IPS-20b (cell line): ENCODE results near the gene UQCRC1.
A peak's percentile ranks its signal among the peaks of the same experiment; 100 is the strongest.

ENCODE experiments used
- H3K27ac ChIP-seq: one replicate; pipeline ENCODE4 v1.5.1; 2013; ENCODE audit warnings: low read length
- H3K27me3 ChIP-seq: 2 replicates; pipeline ENCODE4 v1.6.1; 2013; ENCODE audit warnings: mild to moderate bottlenecking, low read length, inconsistent platforms; ENCODE audit not compliant: insufficient read depth
- H3K36me3 ChIP-seq: 2 replicates; pipeline ENCODE4 v1.6.1; 2013; ENCODE audit warnings: low read depth, mild to moderate bottlenecking, inconsistent platforms, low read length, moderate library complexity; ENCODE audit not compliant: insufficient read depth
- H3K4me1 ChIP-seq: 2 replicates; pipeline ENCODE4 v1.6.1; 2013; ENCODE audit warnings: mild to moderate bottlenecking, control low read depth, inconsistent platforms, low read length, moderate library complexity; ENCODE audit not compliant: insufficient read depth
- H3K4me3 ChIP-seq: 2 replicates; pipeline ENCODE4 v1.5.1; 2013; ENCODE audit warnings: mild to moderate bottlenecking, low read length, inconsistent platforms
- H3K9ac ChIP-seq: 2 replicates; pipeline ENCODE4 v1.6.1; 2013; ENCODE audit warnings: low read depth, mild to moderate bottlenecking, inconsistent platforms, low read length, moderate library complexity
- H3K9me3 ChIP-seq: 2 replicates; pipeline ENCODE4 v1.6.1; 2013; ENCODE audit warnings: mild to moderate bottlenecking, low read depth, low read length, inconsistent platforms; ENCODE audit not compliant: insufficient read depth

Gene UQCRC1

GRCh38 chr3:48609088-48610005 is at the start of gene UQCRC1:
UQCRC1 (minus strand) TSS chr3:48609646; CDS start chr3:48609620, 26 bp downstream.
- peak within 1 kb of the TSS; percentile 99 for H3K4me3 ChIP-seq
- no peaks in the 10 kb centered on the region for H3K27me3 ChIP-seq
- peak within 1 kb of the TSS; percentile 37 for H3K27ac ChIP-seq
- H3K9me3 ChIP-seq: no peaks in the 10 kb centered on the region
- peaks cover 39% of the 10 kb centered on the region for H3K36me3 ChIP-seq
- peak within 1 kb of the TSS; percentile 94 for H3K9ac ChIP-seq
- H3K4me1 ChIP-seq: no peaks in the 10 kb centered on the region

DNA sequence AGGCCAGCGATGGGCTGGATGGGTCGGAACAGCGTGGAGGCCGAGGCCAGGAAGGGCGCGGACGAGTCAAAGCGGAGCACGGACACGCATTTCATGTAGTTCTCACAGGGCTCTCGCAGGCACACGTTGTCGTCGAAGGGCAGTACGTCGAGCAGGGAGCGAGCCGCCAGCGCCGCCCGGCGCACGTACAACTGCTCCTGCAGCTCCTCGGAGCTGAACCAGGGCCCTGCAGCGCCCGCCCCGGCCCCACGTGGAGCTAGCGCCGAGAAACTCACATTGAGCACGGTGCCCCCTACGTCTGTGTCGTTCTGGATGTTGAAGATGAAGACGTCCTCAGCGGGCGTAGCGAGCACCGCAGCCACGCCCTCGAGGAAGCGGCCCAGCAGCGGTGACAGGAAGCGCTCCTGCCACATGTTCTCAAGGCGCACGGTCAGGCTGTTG is 47.4 kb upstream of the UQCRC1 start:
- H3K4me3 ChIP-seq: peak overlapping the region; percentile 63; the same call in 1 of the 2 replicates

DNA sequence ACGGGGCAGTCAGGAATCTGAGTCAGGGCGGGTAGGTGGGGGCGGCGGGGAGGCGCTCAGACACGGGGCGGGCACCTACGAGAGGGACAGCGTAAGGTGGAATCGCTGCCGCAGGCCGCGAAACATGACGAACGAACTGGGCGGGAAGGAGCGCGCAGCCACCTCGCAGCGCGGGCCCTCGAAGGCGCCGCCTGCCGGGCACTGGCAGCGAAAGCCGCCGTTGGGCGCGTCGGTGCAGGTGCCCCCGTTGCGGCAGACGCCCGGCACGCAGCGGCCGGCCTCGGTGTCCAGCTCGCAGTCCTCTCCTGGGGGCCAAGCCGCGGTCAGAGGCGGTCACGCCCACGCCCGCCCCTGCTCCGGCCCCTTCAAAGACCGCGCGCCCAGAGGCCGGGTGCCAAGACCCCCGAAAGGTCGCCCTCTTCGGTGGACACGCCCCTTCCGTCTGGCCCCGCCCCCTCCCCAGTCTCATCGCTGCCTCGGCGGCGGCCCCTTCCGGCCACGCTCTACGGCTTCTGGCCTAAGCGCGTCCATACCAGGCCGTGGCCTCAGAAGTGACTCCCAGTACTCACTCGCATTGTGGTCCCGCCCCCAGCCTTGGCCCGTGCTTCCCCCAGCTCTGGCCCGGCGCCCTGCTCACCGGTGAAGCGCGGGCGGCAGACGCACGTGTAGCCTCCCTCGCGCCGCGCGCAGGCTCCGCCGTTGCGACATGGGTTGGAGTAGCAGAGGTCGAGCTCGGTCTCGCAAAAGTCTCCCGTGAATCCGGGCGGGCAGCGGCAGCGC is 46.8 kb upstream of the UQCRC1 start:
- peaks cover 9% of the 10 kb centered on the region for H3K27me3 ChIP-seq
- H3K9ac ChIP-seq: peak overlapping the region; percentile 12; the same call in 1 of the 2 replicates
- H3K4me3 ChIP-seq: peak overlapping the region; percentile 63; the same call in 1 of the 2 replicates
- no peaks in the 10 kb centered on the region for H3K9me3 ChIP-seq
- peaks cover 3% of the 10 kb centered on the region; the same call in 1 of the 2 replicates for H3K4me1 ChIP-seq
- no peak overlapping the region for H3K27ac ChIP-seq
- peaks cover 37% of the 10 kb centered on the region for H3K36me3 ChIP-seq

More for the DNA sequence above, 47.4 kb upstream of the UQCRC1 start:
- Histone ChIP-seq H3K9ac (peak overlapping the region; percentile 12; the same call in 1 of the 2 replicates), H3K27me3 (peaks cover 9% of the 10 kb centered on the region), H3K9me3 (no peaks in the 10 kb centered on the region), H3K27ac (no peak overlapping the region), H3K4me1 (peaks cover 3% of the 10 kb centered on the region; the same call in 1 of the 2 replicates), H3K36me3 (peaks cover 37% of the 10 kb centered on the region)

DNA sequence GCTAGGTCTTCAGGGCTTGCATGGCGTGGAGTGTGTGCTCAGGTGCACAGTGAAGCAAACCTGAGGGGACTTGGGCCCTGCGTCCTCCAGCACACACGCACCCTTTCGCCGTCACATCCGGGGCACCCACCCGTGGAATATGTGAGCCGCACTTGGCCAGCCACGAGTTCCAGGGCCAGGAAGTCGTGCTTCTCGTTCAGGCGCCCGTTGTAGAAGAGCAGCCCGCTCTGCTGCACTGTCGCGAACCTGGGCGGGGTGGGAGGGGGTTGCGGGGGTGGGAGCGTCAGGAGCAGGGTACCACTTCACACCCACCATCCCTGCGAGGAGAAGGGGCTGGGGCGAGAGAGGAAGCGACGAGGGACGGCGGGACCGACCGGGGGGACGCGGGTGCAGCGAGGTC is 46.2 kb upstream of the UQCRC1 start:
- Histone ChIP-seq H3K4me1 (peaks cover 3% of the 10 kb centered on the region; the same call in 1 of the 2 replicates), H3K4me3 (peak overlapping the region; percentile 63; the same call in 1 of the 2 replicates), H3K36me3 (peaks cover 41% of the 10 kb centered on the region), H3K27ac (no peak overlapping the region), H3K27me3 (peaks cover 9% of the 10 kb centered on the region), H3K9ac (peak overlapping the region; percentile 61), H3K9me3 (no peaks in the 10 kb centered on the region)

- peak overlapping the region; percentile 61; the same call in 1 of the 2 replicates for H3K9ac ChIP-seq
- peaks cover 37% of the 10 kb centered on the region for H3K36me3 ChIP-seq
- no peak overlapping the region for H3K27ac ChIP-seq
- H3K9me3 ChIP-seq: no peaks in the 10 kb centered on the region
- H3K4me3 ChIP-seq: peak overlapping the region; percentile 63; the same call in 1 of the 2 replicates
- peaks cover 3% of the 10 kb centered on the region; the same call in 1 of the 2 replicates for H3K4me1 ChIP-seq
- peaks cover 9% of the 10 kb centered on the region for H3K27me3 ChIP-seq
Measured at GRCh38 chr3:48655063-48655462, 45.6 kb upstream of the UQCRC1 start.

GRCh38 chr3:48652923-48653715 is 43.7 kb upstream of the UQCRC1 start:
- Histone ChIP-seq H3K27me3 (peaks cover 9% of the 10 kb centered on the region), H3K4me1 (peaks cover 3% of the 10 kb centered on the region; the same call in 1 of the 2 replicates), H3K36me3 (peaks cover 29% of the 10 kb centered on the region), H3K9me3 (no peaks in the 10 kb centered on the region), H3K27ac (no peak overlapping the region), H3K9ac (no peak overlapping the region), H3K4me3 (no peak overlapping the region)

- H3K36me3 ChIP-seq: peaks cover 28% of the 10 kb centered on the region
- H3K27me3 ChIP-seq: peaks cover 9% of the 10 kb centered on the region
- H3K9ac ChIP-seq: no peak overlapping the region
Measured at GRCh38 chr3:48651771-48652170, 42.3 kb upstream of the UQCRC1 start.

GRCh38 chr3:48650723-48651122 is 41.3 kb upstream of the UQCRC1 start:
- Histone ChIP-seq H3K27me3 (peaks cover 9% of the 10 kb centered on the region), H3K9ac (no peak overlapping the region), H3K9me3 (no peaks in the 10 kb centered on the region), H3K36me3 (peaks cover 39% of the 10 kb centered on the region), H3K4me3 (no peak overlapping the region), H3K27ac (no peak overlapping the region), H3K4me1 (peaks cover 3% of the 10 kb centered on the region; the same call in 1 of the 2 replicates)

More at GRCh38 chr3:48651771-48652170, 42.3 kb upstream of the UQCRC1 start:
- H3K9me3 ChIP-seq: no peaks in the 10 kb centered on the region
- no peak overlapping the region for H3K4me3 ChIP-seq
- no peak overlapping the region for H3K27ac ChIP-seq
- H3K4me1 ChIP-seq: peaks cover 3% of the 10 kb centered on the region; the same call in 1 of the 2 replicates

DNA sequence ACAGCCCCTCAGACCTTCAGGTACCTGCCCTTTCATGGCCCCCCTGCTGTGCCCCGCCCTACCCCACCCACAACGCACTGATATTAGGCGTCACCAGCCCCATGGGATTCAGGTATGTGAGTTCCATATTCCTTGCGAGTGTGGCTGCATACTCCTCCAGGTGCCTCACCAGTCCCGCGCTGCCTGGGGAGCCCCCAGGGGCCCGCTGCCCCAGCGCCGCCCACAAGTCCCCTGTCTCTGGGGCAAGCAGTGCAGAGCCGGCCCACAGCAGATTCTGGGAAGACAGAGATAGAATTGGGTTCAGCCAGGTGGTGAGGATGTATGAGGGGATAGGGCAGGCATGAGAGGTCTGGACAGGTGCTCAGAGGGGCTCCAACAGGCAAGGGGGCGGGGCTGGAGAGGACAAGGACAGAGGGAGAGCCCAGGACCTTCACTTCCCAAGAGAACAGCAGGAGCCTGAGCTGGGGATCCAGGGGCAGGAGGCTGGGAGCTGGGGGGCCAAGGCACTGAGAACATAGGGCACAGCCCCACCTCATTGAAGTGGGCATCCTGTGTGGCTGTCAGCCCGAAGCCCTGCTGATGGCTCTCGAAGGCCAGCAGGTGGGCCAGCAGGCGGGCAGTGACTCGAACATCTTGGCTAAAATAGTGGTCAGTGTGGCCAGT is 38.9 kb upstream of the UQCRC1 start:
- Histone ChIP-seq H3K36me3 (peaks cover 37% of the 10 kb centered on the region), H3K9me3 (no peaks in the 10 kb centered on the region), H3K27me3 (no peaks in the 10 kb centered on the region), H3K4me3 (no peak overlapping the region), H3K4me1 (no peaks in the 10 kb centered on the region), H3K9ac (no peak overlapping the region), H3K27ac (no peak overlapping the region)

DNA sequence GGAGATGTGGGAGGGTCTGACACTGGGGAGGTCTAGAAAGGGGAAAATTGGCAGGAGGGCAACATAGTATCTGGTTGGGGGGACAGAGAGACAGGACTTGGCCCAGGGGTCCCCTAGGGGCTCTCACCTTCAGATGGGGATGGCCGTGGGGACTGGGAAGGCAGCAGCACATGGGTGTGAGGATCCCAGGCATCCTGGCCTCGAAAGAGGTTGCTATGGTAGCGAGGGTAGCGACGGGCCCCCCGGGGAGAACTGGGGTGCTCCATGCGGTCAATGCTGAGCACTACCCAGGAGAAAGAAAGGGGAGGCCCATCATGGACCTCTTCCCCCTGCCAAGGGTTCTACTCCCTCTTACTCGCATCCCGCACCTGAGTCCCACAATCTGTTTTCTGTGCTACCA is 38.3 kb upstream of the UQCRC1 start:
- H3K9me3 ChIP-seq: no peaks in the 10 kb centered on the region
- no peak overlapping the region for H3K4me3 ChIP-seq
- H3K36me3 ChIP-seq: peaks cover 35% of the 10 kb centered on the region
- no peak overlapping the region for H3K9ac ChIP-seq
- H3K4me1 ChIP-seq: no peaks in the 10 kb centered on the region
- no peaks in the 10 kb centered on the region for H3K27me3 ChIP-seq
- no peak overlapping the region for H3K27ac ChIP-seq
